HG03196 (cell line): Measurements from ENCODE around the gene OR8B3.

Experiments used
- ATAC-seq: cut with Tn5 transposase; IDR thresholded peaks from one replicate; pipeline ENCODE4 v1.9.1; 2021; ENCODE audit not compliant: unreplicated experiment

Gene OR8B3

DNA sequence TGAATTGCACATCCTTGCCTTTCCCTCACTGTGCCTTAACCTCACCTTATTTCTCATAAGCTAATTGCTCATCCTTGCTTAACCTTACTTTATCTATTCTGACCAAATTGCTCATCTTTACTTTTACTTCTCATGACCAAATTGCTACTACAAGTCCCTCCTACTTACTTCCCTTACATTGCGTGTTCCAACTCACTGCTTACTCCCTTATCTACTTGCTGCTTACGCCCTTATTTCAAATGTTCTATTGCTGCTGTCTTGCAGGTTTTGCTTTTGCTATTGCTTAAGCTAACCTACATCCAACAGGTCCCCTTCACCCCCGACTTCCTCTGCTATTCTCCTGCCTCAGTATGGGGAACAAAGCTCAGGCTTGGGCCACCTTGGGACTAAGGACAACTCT is 22.5 kb downstream of the OR8B3 start:
- ATAC-seq: no peak

DNA sequence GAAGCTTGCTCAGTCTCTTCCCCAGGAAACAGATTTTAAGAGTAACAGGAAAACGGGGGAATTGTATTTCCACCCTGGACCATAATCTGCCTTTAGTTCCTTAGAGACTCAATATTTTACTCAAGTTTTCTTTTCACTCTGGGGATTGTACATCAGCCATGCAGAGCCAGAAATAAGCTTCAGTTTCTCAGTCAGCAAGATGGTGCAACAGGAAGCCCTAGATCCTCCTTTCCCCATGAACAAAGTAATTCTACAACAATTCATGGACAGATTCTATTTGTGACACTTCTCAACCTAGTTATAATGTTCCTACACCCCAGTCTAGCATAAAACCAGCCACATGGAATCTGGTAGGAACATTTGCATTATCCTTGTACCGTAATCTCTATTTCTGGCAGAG is 39.3 kb downstream of the OR8B3 start:
- no peak for ATAC-seq

DNA sequence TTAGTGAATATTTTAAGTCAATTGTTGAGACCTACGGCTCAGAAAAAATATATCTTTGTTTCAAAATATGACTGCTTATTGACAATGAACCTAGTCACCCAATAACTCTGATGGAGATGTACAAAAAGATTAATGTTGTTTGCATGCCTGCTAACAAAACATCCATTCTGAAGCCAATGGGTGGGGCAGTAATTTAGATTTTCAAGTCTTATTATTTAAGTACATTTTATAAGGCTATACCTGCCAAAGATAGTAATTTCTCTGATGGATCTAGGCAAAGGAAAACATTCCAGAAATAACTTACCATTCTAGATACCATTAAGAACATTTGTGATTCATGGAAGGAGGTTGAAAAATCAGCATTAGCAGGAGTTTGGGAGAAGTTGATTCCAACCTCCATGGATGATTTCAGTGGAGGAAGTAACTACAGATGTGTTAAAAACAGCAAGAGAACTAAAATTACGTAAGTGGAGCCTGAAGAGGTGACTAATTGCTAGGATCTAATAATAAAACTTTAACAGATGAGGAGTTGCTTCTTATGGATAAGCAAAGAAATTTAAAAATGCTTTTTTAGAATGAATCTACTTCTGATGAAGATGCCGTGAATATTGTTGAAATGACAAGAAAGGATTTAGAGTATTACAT is 52.4 kb downstream of the OR8B3 start:
- ATAC-seq: no peak
